HG02943 (cell line): ENCODE results near the gene CCT7.
"Not testable (repeated sequence)": the region's sequence is repeated elsewhere in the genome, so short reads cannot be mapped to it uniquely, and the experiment has no call there.

ENCODE experiments used
- ATAC-seq: cut with Tn5 transposase; IDR thresholded peaks from one replicate; pipeline ENCODE4 v1.9.1; 2021; ENCODE audit warnings: mild to moderate bottlenecking, low read depth, moderate library complexity; ENCODE audit not compliant: unreplicated experiment

The CCT7 gene

GRCh38 chr2:73254343-73255006 is 20.4 kb downstream of the CCT7 start:
- no peak for ATAC-seq

- ATAC-seq = no peak
Measured at GRCh38 chr2:73255007-73255644, 21.0 kb downstream of the CCT7 start.

DNA sequence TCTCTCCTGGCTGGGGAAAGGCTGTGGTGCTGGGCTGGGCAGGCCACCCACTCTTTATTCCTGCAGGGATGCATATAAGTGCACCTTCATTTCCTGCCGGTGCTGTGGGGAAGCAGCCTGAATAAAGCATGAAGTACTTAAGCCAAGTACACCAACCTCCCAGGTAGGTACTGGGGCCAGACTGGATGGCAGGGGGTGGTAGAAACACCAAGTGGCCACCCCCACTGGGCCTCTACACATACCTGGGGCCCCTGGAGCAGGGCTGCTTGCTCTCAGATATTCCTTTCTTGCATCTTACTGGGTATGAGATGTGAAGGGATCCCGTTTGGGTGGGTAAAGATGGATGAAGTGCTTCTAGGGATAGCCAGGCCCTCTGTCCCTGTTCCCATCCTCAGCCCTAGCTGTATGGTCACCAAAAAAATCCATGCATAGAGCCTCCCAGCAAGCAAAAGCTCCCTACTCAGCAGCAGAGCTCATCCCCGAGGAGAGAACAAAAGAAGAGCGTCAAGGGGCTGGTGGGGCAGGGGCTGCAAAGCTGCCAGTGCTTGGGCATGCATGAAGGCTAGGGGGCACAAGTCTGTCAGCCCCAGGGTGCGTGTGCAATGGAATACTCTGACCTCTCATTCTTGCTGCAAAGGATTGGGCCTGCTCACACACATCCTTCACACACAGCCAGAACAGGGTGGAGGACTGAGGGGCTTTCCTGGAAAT is 22.0 kb downstream of the CCT7 start:
- no peak for ATAC-seq

DNA sequence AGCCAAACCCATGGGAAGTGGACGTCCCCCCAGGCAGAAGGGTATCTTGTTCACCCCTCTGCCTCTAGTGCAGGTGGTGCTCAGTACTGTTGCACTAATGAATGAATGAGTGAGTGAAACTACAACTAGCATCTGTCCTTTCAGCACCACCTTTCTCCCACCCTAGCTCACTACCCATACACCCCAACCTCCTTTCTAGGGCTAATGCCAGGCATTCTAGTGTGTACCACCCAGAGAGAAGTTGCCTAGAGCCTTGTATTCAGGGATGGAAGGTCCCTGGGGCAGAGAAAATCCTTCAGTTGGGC is 22.5 kb downstream of the CCT7 start:
- no peak for ATAC-seq

DNA sequence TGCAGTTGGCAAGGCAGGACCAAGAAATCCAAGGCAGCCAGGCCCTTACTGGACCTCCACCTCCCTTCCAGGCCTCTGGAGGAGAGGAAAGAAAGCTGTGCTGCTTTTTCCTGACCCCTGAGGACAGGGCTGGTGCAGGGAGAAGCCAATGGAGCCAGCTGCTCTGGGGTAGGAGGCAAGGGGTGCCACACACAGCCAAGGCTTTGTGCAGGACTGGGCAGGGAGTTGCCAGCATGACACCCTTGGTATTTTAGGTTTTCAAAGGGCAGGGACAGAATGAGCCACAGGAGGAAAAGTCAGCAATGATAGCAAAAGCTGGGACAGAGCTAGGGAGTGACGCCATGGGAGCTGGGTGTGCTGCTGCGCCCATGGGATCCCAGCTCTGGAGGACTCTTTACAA is 22.9 kb downstream of the CCT7 start:
- ATAC-seq = no peak

DNA sequence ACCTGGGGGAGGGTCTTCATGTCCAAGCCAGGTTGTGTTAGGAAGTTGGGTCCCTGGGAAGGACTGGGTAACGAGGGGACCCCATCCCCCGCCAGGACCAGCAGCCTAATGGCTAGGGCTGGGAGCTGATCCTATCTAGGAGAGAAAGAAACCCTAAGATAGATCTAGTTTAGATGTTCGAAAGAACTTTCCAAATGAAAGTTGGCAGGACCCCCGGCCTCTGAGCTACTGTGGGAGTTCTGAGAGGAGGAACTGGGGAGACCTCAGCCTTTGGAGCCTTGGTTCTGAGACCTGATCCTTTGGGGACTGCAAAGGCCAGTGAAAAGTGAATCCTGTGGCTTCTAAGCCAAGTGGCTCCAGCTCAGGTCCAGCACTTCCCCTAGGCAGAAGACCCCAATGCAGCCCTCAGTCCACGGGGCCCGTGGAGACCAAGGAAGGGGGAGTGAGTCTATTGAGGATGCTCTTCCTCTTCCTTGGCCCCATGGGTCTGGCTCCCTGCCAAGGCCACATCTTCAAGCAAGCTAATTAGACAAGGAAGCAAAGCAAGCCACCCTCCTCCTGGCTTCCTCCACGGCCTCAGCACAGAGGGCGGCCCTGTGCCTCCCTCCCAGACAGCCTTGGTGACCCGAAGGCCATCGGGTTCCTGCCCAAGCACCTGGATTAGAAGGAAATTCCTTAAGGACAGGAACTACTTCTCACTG is 23.5 kb downstream of the CCT7 start:
- ATAC-seq = no peak

GRCh38 chr2:73258186-73258912 is 24.2 kb downstream of the CCT7 start:
- no peak for ATAC-seq

GRCh38 chr2:73258913-73259215 is 24.8 kb downstream of the CCT7 start:
- no peak for ATAC-seq

GRCh38 chr2:73259276-73259675 is 25.2 kb downstream of the CCT7 start:
- no peak for ATAC-seq

- ATAC-seq = no peak
Measured at GRCh38 chr2:73259704-73260337, 25.7 kb downstream of the CCT7 start.

DNA sequence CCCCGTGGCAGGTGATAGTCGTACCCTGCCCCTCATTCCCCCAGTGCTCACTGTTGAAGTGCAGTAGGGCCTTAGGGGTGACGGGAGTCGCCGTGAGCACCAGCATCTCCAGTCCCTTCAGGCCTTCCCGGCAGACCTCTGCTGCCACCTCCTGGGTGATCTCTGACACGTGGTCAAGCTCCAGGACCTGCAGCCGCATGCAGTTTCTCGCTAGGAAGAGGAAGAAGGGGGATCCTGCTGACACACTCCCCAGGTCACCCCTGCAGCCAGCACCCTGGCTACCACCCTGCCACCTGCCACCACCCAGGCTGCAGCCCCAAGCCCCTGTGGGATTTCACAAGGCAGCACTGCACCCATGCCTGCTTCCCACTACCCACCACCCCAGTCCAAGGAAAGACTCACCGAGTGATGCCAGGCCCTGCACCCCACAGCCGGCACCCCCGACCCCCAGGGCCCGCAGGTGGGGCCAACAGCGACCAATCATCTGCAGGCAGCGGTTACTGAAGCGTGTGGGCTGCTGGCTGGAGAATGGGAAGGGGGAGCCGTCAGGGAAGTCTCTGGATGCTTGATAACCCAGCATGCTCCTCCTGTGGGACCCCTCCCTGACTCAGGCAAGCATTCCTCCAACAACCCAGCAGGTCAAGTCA is 26.4 kb downstream of the CCT7 start:
- ATAC-seq = no peak

GRCh38 chr2:73262108-73262651 is 28.1 kb downstream of the CCT7 start:
- no peak for ATAC-seq

DNA sequence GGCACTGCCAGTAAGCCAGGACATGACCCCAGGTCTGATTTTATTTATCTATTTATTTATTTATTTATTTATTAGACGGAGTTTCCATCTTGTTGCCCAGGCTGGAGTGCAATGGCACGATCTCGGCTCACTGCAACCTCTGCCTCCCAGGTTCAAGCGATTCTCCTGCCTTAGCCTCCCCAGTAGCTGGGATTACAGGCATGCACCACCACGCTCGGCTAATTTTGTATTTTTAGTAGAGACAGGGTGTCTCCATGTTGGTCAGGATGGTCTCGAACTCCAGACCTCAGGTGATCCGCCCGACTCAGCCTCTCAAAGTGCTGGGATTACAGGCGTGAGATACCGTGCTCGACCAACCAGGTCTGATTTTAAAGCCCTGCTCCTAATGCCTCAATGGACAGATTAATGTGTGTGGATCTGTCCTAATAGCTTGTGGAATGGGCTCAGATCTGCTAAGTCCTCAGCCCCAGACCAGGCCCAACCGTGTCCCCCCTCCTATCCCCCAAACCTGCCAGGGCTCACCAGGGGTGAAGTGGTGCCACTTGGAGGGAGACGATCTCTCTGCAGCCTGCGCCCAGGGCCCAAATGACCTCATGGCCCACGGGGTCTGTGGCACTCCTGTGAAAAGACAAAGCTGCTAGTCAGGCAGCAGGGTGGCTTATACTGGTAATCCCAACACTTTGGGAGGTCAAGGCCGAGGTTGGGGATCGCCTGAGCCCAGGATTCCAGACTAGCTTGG is 28.8 kb downstream of the CCT7 start:
- ATAC-seq = not testable (repeated sequence)

DNA sequence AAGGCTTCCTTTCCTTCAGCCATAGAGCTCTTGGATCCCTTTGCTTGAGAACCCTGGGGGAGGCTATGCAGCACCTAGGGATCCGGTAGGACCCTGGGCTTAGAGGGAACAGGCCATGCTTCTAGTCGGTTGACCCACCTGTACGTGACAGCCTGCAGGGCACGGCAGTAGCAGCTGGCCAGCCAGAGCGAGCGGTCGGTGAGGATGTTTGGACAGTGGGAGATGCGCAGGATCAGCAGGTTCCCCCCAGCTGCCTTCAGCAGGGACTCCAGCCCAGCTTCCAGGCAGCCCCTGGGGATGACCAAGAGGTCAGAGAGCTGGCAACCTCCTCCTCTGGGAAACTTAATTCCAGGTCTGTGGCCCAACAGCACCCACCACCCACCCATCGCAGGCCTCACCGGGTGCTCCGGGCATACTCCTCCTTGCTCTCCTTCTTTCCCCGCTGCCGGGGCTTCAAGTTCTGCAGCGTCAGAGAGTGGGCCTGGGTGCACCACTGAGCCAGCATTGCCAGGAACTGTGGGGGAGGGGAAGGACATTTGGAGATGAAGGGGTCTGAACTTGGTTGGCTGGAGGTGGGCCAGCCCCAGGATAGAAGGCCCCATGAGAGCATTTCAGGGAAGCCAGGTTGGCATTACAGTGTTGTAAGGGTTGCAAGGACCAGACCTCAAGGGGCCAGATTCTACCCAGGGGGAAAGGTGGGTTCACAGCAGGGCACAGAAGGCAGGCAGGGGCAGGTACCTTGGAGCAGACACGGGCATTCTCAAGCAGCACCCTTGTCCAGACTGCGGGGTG is 29.6 kb downstream of the CCT7 start:
- ATAC-seq = no peak

DNA sequence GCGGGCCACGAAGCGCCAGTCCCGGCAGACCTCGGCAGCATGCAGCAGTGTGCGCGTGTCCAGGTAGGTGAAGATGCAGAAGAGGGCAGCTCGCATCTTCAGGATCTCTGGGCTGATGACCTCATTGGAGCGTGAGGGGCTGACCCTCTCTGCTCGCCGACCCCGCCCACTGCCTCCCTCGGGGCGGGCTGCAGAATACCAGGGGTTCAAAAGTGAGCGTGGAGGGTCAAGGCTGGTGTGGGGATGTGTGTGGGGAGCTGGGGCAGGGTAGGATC is 30.2 kb downstream of the CCT7 start:
- ATAC-seq = no peak

DNA sequence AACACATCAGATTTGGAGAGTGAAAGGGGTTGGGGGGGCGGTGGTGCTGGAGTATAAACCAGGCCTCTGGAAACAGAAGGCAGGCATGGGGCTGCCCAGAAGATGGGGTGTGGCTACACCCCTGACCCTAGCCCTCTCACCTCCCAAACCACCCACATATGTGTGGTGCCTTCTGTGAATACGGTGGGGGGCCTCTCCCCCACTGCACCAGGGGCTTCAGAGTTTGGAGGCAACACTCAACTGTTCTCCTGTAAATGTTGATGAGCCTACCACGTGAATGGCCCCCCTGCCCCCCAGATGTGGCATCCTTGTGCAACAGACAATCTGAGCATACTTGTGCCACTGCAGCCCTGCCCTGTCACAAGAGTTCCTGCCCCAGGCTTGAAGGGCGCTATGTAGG is 30.7 kb downstream of the CCT7 start:
- ATAC-seq = no peak

GRCh38 chr2:73265298-73266060 is 31.4 kb downstream of the CCT7 start:
- no peak for ATAC-seq
